Measurements from ENCODE around the gene XCR1. TPM values are rescaled to one million over a fixed set of nuclear protein-coding genes. Genes with fewer than 3 reads are reported as not detected.

Gene XCR1
- total and polyA plus RNA-seq, 9 of the 15 experiments (the other 6 are each of a cell fraction or from before 2014, with no cell fraction given): not detected

DNA sequence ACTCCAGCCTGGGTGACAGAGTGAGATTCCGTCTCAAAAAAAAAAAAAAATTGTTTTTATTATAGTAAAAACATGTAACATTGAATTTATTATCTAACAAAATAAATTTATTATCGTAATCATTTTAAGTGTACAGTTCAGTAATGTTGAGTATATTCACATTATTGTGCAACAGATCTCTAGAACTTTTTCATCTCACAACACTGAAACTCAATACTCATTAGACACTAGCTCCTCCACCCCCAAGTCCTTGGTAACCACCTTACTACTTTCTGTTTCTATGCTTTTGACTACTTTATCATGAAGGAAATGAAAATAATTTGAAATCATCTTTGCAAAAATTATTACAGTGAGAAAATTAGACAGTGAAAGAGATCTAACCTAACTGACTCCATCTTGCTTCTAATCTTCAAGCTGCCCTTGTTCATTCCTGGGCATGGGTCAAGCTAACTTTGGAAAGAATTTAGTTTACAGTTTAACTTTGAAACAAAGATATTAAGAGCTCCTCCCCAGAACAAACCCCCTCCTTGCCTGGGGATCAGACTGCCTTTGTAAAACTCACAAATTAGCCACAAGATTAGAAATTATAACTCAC is 16.7 kb downstream of the XCR1 start:
- Histone ChIP-seq H3K27me3 (ENCODE audit: control insufficient read depth in 2 of 2, insufficient read depth in 2 of 2, low read length in 2 of 2) (peaks cover 11 to 40% of the 10 kb centered on the region in 2 experiments), H3K27ac (ENCODE audit: extremely low read depth, low read depth, low read length) (no peak overlapping the region), H3K4me3 (no peak overlapping the region), H2AFZ (ENCODE audit: low read depth, low read length) (no peak overlapping the region), H3K9me1 (ENCODE audit: control insufficient read depth, insufficient read depth, low read length) (no peaks in the 10 kb centered on the region), H3K9ac (ENCODE audit: insufficient read depth in 1 of 2, low read depth in 2 of 2, low read length in 2 of 2) (no peak overlapping the region), H3K4me1 (replicated peaks in 1 of 2; ENCODE audit: control insufficient read depth in 2 of 2, insufficient read depth in 2 of 2, low read length in 2 of 2) (peaks cover 0 to 14% of the 10 kb centered on the region in 2 experiments; a peak in 3 of 5 replicates), H4K20me1 (replicated peaks; ENCODE audit: control insufficient read depth, insufficient read depth, low read length) (no peaks in the 10 kb centered on the region), H3K36me3 (ENCODE audit: control insufficient read depth, insufficient read depth, low read length) (no peaks in the 10 kb centered on the region), H3K79me2 (ENCODE audit: control insufficient read depth, insufficient read depth, low read length) (no peaks in the 10 kb centered on the region), H3K4me2 (ENCODE audit: insufficient read depth, low read length) (no peak overlapping the region), H3K9me3 (replicated peaks; ENCODE audit: control insufficient read depth, insufficient read depth, low read depth, low read length) (no peaks in the 10 kb centered on the region)
- no peak for FAIRE-seq
- 13% methylated on average over 2 of the region's 2 CpGs for WGBS (ENCODE audit: insufficient coverage, low coverage, missing lambda C conversion rate)
- BruUV-seq (replicated peaks): no TSS peak
- ChIA-PET CTCF (ENCODE audit: low intra/inter-chr PET ratio) (no interaction called here), POLR2A (interaction anchor here (0.7 kb wide), 1 partner anchor 52 kb away, joined by 6 read pairs; no protein-coding TSS in a partner anchor)
- in situ Hi-C loops (cut with MboI) (no loop called here), intact Hi-C loops (cut with micrococcal nuclease) (no loop called here)
- ATAC-seq: no peak
- no peak for DNase-seq (ENCODE audit: extremely low read depth in 1 of 4, low spot score in 3 of 4)
- TF ChIP-seq, protein P1, sequence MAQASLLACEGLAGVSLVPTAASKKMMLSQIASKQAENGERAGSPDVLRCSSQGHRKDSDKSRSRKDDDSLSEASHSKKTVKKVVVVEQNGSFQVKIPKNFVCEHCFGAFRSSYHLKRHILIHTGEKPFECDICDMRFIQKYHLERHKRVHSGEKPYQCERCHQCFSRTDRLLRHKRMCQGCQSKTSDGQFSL (CRISPR knock-in tag; IDR thresholded peaks at IDR 0.05): no peak
- TF ChIP-seq, protein P1 (tag; IDR thresholded peaks at IDR 0.05): 0 out of 4 replicates have a peak, but pooled peaks of 1 of the 2 experiments have one; percentile 32
- TF ChIP-seq CEBPG (CRISPR knock-in tag; IDR thresholded peaks at IDR 0.05): no peak
- TF ChIP-seq CEBPG (tag; conservative IDR thresholded peaks at IDR 0.05 in 1 of 2, IDR thresholded peaks at IDR 0.05 in 1 of 2): peak; percentile 54 to 75; a peak in 2 of 4 replicates
- TF ChIP-seq RBM17 (IDR thresholded peaks at IDR 0.05; ENCODE audit: borderline replicate concordance, low read depth, low read length): no peak
- peak; percentile 66 for TF ChIP-seq CEBPB (tag; IDR thresholded peaks at IDR 0.05)

Measured in K562 (cell line).